Fibroblast of lung (primary cell): ENCODE data around the gene JRKL. TPM values are rescaled to one million over a fixed set of nuclear protein-coding genes. Genes with fewer than 3 reads are reported as not detected.

Source experiments
- DNase-seq, 2 donors: peaks; one replicate each; pipeline versions ENCODE4 v3.0.0 to v3.0.0-alpha.2; 2010; ENCODE audit warnings: low read depth in 2 of 2
- H2AFZ ChIP-seq: 2 replicates; pipeline ENCODE4 v1.5.1; 2012; ENCODE audit warnings: low read length, control low read depth, inconsistent platforms
- H3K27ac ChIP-seq: 2 replicates; pipeline ENCODE4 v1.5.1; 2011; ENCODE audit warnings: low read length, control low read depth; ENCODE audit not compliant: insufficient read depth
- H3K27me3 ChIP-seq: 2 replicates; pipeline ENCODE4 v1.5.1; 2011; ENCODE audit warnings: mild to moderate bottlenecking, low read length; ENCODE audit not compliant: control insufficient read depth, insufficient read depth
- H3K36me3 ChIP-seq: 2 replicates; pipeline ENCODE4 v1.5.1; 2011; ENCODE audit warnings: low read length; ENCODE audit not compliant: control insufficient read depth, insufficient read depth
- H3K4me1 ChIP-seq: 2 replicates; pipeline ENCODE4 v1.5.1; 2011; ENCODE audit warnings: low read length; ENCODE audit not compliant: control insufficient read depth, insufficient read depth; ENCODE audit errors: extremely low read depth
- H3K4me2 ChIP-seq: 2 replicates; pipeline ENCODE4 v1.5.1; 2011; ENCODE audit warnings: low read length, control low read depth; ENCODE audit not compliant: insufficient read depth; ENCODE audit errors: extremely low read depth
- H3K4me3 ChIP-seq, 4 experiments: fragments of 200-600 bp in 1 of 4; sonication (generic) in 1 of 4; replicated peaks in 1 of 4; 2 replicates each; pipeline ENCODE4 v1.5.1; 2011 to 2016; ENCODE audit warnings: low read length in 4 of 4, low read depth in 3 of 4, mild to moderate bottlenecking in 3 of 4, control low read depth in 2 of 4, inconsistent platforms in 1 of 4, mixed read lengths in 1 of 4; ENCODE audit not compliant: insufficient read depth in 1 of 4; ENCODE audit errors: control extremely low read depth in 1 of 4
- H3K79me2 ChIP-seq: 2 replicates; pipeline ENCODE4 v1.5.1; 2012; ENCODE audit warnings: mild to moderate bottlenecking, low read length, inconsistent platforms; ENCODE audit not compliant: control insufficient read depth, insufficient read depth
- H3K9ac ChIP-seq: 2 replicates; pipeline ENCODE4 v1.5.1; 2011; ENCODE audit warnings: mild to moderate bottlenecking, low read length, control low read depth; ENCODE audit not compliant: insufficient read depth
- H3K9me3 ChIP-seq: 2 replicates; pipeline ENCODE4 v1.5.1; 2012; ENCODE audit warnings: low read depth, low read length; ENCODE audit not compliant: control insufficient read depth, insufficient read depth
- H4K20me1 ChIP-seq: 2 replicates; pipeline ENCODE4 v1.5.1; 2011; ENCODE audit warnings: low read length; ENCODE audit not compliant: control insufficient read depth, insufficient read depth; ENCODE audit errors: extremely low read depth
- EZH2 ChIP-seq: IDR thresholded peaks from 2 replicates; pipeline ENCODE4 v1.5.1; 2012; ENCODE audit warnings: low read length, control low read depth, mild to moderate bottlenecking; ENCODE audit errors: missing control alignments
- polyA plus RNA-seq, 2 donors: library from polyadenylated mRNA; depleted of rRNA in 1 of 2; stranded (reverse) in 1 of 2; unstranded in 1 of 2; fragments of >200 nt; gene quantifications; 2 replicates each; pipeline ENCODE4 v1.2.1, GENCODE V29; 2011 to 2012; ENCODE audit warnings: missing spikeins in 1 of 2
- total RNA-seq: library from RNA; depleted of rRNA; stranded (reverse); fragments of >200 nt; gene quantifications from 2 replicates; pipeline ENCODE4 v1.2.1, GENCODE V29; 2014
- TF ChIP-seq, protein P1 (sequence below), 2 donors: IDR thresholded peaks in 1 of 2; conservative IDR thresholded peaks in 1 of 2; 1 replicate in 1 of 2; 2 replicates in 1 of 2; pipeline ENCODE4 v1.5.1; 2011 to 2012; ENCODE audit warnings: low read length in 2 of 2, control low read depth in 1 of 2, inconsistent platforms in 1 of 2, low read depth in 1 of 2, mild to moderate bottlenecking in 1 of 2

The JRKL gene
- total and polyA plus RNA-seq, 2 donors (not counting 1 experiment from before 2014, with no cell fraction given), result 15.0 to 18.5 TPM

DNA sequence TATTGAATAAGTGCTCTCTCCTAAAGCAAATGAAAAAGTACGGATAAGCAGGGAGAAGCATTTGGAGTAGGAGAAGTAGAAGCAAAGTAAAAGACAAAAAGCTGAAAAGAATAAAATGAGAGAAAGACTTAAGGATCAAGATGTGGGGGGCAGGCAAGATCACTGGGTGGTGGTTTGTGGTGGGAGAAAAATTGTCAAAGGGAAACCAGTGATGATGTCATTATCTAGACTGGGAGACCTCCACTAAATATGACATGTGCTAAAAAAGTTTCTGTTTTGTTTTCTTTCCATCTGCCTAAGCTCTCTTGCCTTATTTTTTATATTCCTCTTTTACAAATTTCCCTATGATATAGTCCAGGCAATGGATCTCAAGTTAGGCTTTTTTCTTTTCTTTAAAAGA is 32.0 kb upstream of the JRKL start:
- no peak overlapping the region for H2AFZ ChIP-seq
- H3K9ac ChIP-seq, result no peak overlapping the region
- no peak overlapping the region for H3K27ac ChIP-seq
- no peaks in the 10 kb centered on the region for H3K4me1 ChIP-seq
- H3K27me3 ChIP-seq, result no peaks in the 10 kb centered on the region
- H4K20me1 ChIP-seq, result no peaks in the 10 kb centered on the region
- H3K79me2 ChIP-seq, result no peaks in the 10 kb centered on the region
- no peak for DNase-seq
- H3K36me3 ChIP-seq, result peaks cover 4% of the 10 kb centered on the region
- H3K9me3 ChIP-seq, result no peaks in the 10 kb centered on the region
- TF ChIP-seq, protein P1, sequence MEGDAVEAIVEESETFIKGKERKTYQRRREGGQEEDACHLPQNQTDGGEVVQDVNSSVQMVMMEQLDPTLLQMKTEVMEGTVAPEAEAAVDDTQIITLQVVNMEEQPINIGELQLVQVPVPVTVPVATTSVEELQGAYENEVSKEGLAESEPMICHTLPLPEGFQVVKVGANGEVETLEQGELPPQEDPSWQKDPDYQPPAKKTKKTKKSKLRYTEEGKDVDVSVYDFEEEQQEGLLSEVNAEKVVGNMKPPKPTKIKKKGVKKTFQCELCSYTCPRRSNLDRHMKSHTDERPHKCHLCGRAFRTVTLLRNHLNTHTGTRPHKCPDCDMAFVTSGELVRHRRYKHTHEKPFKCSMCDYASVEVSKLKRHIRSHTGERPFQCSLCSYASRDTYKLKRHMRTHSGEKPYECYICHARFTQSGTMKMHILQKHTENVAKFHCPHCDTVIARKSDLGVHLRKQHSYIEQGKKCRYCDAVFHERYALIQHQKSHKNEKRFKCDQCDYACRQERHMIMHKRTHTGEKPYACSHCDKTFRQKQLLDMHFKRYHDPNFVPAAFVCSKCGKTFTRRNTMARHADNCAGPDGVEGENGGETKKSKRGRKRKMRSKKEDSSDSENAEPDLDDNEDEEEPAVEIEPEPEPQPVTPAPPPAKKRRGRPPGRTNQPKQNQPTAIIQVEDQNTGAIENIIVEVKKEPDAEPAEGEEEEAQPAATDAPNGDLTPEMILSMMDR (conservative IDR thresholded peaks at IDR 0.05 in 1 of 2, IDR thresholded peaks at IDR 0.05 in 1 of 2; ENCODE audit: low read depth in 1 of 2, low read length in 2 of 2), result no peak
- TF ChIP-seq EZH2, result no peak
- no peak overlapping the region for H3K4me2 ChIP-seq
- no peak overlapping the region for H3K4me3 ChIP-seq

DNA sequence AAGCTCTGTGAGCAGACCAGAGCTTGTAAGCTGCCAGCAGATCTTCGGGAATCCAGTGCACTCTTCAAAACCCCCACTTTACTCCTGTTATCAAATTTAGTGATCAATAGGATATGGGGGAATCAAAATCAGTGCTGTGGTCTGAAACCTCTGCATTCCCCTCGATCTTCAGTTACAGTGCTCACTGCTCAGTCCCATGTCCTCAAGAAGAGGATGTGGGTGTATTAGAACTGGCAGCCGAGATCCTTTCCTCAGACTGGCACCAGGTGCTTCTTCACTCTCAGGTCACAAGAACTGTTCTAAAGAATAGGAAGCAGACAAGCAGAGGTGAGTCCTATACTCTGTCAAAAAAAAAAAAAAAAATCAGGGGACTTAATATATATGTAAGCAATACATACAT is 31.5 kb upstream of the JRKL start:
- Histone ChIP-seq H2AFZ (no peak overlapping the region), H3K9ac (no peak overlapping the region), H3K9me3 (no peaks in the 10 kb centered on the region), H3K4me3 (no peak overlapping the region), H4K20me1 (no peaks in the 10 kb centered on the region), H3K27ac (no peak overlapping the region), H3K79me2 (no peaks in the 10 kb centered on the region), H3K4me2 (no peak overlapping the region), H3K36me3 (peaks cover 4% of the 10 kb centered on the region), H3K27me3 (no peaks in the 10 kb centered on the region), H3K4me1 (no peaks in the 10 kb centered on the region)
- TF ChIP-seq EZH2, result no peak
- TF ChIP-seq, protein P1 (conservative IDR thresholded peaks at IDR 0.05 in 1 of 2, IDR thresholded peaks at IDR 0.05 in 1 of 2; ENCODE audit: low read depth in 1 of 2, low read length in 2 of 2), result no peak
- no peak for DNase-seq

DNA sequence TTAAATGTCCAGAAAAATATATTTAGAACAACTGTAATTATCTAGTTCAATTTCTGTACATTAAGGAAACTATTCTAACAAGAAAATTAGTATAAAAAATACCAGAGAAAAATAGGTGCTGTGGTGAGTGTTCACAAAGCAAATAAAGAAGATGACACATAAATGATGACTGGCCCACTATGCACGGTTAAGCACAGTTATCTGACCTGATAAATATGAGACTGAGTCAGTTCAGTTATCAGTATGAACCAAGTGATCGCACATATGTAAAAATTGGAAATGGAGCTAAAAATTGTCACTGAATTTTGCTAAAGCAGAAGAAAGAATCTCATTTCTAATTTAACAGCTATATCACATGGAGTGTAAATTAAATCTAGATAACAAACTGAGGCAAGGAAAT is 28.0 kb upstream of the JRKL start:
- TF ChIP-seq EZH2, result no peak
- TF ChIP-seq, protein P1 (conservative IDR thresholded peaks at IDR 0.05 in 1 of 2, IDR thresholded peaks at IDR 0.05 in 1 of 2; ENCODE audit: low read depth in 1 of 2, low read length in 2 of 2), result no peak
- H3K9ac ChIP-seq, result no peak overlapping the region
- H3K9me3 ChIP-seq, result no peaks in the 10 kb centered on the region
- H3K4me3 ChIP-seq, result no peak overlapping the region
- H3K27me3 ChIP-seq, result no peaks in the 10 kb centered on the region
- peaks cover 4% of the 10 kb centered on the region for H3K36me3 ChIP-seq
- H3K4me2 ChIP-seq, result no peak overlapping the region
- H3K27ac ChIP-seq, result no peak overlapping the region
- no peaks in the 10 kb centered on the region for H3K79me2 ChIP-seq
- H2AFZ ChIP-seq, result no peak overlapping the region
- no peaks in the 10 kb centered on the region for H3K4me1 ChIP-seq
- peak in 1 of 2 donors; percentile 52 for DNase-seq
- H4K20me1 ChIP-seq, result no peaks in the 10 kb centered on the region
